NT2/D1 (cell line): ENCODE results near the gene KCNH5.

Source experiments
- SUZ12 ChIP-seq: IDR thresholded peaks from 2 replicates; pipeline ENCODE4 v1.6.1; 2011; ENCODE audit not compliant: insufficient read length, insufficient read depth; ENCODE audit errors: extremely low read depth
- YY1 ChIP-seq: IDR thresholded peaks from 2 replicates; pipeline ENCODE4 v1.6.1; 2011; ENCODE audit not compliant: insufficient read length, insufficient read depth
- ZNF274 ChIP-seq: IDR thresholded peaks from 2 replicates; pipeline ENCODE4 v1.6.1; 2011; ENCODE audit warnings: mild to moderate bottlenecking, low read depth, low read length

DNA sequence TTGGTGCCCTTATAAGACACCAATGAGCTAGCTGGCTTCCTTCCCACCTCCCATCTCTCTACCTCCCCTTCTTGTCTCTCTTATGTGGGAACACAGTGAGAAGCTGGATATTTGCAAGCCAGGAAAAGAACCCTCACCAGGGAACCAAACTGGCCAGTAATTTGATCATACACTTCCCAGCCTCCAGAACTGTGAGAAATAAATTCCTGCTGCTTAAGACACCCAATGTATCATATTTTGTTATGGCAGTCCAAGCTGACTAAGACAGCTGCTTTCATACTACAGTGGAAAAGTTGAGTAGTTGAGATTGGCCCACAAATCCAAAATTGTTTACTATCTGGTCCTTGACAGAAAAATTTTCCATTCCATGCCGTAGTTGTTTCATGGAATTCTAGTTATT lies 269.0 kb downstream of the KCNH5 start:
- TF ChIP-seq YY1 (no peak), ZNF274 (no peak), SUZ12 (no peak)
